ENCODE data around the gene SSB. TPM values are rescaled to one million over a fixed set of nuclear protein-coding genes. Genes with fewer than 3 reads are reported as not detected.

SSB gene
- total and polyA plus RNA-seq, 9 of the 15 experiments (the other 6 are each of a cell fraction or from before 2014, with no cell fraction given): 317 to 849 (median 515) TPM

GRCh38 chr2:169855281-169856258 lies 56.9 kb downstream of the SSB start (continued):
- TF ChIP-seq NR2C1 (IDR thresholded peaks at IDR 0.05) (peak; percentile 69), NR2C1 (tag; IDR thresholded peaks at IDR 0.05) (peak; percentile 40; the same call in 1 of the 2 replicates), CC2D1A (IDR thresholded peaks at IDR 0.05) (peak; percentile 56; the same call in 1 of the 2 replicates), NFIC (IDR thresholded peaks at IDR 0.05) (peak; percentile 25; the same call in 1 of the 2 replicates), KDM1A (IDR thresholded peaks at IDR 0.05) (0 out of 4 replicates have a peak, but pooled peaks of 1 of the 2 experiments have one; percentile 17), TAL1 (IDR thresholded peaks at IDR 0.05) (peak; percentile 58; the same call in 1 of the 2 replicates), EP400 (IDR thresholded peaks at IDR 0.05) (0 out of 2 replicates have a peak, but pooled peaks have one; percentile 42), DPF2 (IDR thresholded peaks at IDR 0.05) (peak; percentile 19; the same call in 1 of the 2 replicates), CBFA2T3 (IDR thresholded peaks at IDR 0.05) (peak; percentile 82), NCOR1 (IDR thresholded peaks at IDR 0.05) (peak; percentile 48; the same call in 1 of the 2 replicates), DMBX1 (CRISPR knock-in tag; IDR thresholded peaks at IDR 0.05; ENCODE audit: borderline replicate concordance) (peak; percentile 70; the same call in 1 of the 2 replicates)
- TF ChIP-seq, protein P1, sequence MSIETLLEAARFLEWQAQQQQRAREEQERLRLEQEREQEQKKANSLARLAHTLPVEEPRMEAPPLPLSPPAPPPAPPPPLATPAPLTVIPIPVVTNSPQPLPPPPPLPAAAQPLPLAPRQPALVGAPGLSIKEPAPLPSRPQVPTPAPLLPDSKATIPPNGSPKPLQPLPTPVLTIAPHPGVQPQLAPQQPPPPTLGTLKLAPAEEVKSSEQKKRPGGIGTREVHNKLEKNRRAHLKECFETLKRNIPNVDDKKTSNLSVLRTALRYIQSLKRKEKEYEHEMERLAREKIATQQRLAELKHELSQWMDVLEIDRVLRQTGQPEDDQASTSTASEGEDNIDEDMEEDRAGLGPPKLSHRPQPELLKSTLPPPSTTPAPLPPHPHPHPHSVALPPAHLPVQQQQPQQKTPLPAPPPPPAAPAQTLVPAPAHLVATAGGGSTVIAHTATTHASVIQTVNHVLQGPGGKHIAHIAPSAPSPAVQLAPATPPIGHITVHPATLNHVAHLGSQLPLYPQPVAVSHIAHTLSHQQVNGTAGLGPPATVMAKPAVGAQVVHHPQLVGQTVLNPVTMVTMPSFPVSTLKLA (conservative IDR thresholded peaks at IDR 0.05): peak; percentile 27 to 37; a peak in 1 of 4 replicates
- TF ChIP-seq, protein P2, sequence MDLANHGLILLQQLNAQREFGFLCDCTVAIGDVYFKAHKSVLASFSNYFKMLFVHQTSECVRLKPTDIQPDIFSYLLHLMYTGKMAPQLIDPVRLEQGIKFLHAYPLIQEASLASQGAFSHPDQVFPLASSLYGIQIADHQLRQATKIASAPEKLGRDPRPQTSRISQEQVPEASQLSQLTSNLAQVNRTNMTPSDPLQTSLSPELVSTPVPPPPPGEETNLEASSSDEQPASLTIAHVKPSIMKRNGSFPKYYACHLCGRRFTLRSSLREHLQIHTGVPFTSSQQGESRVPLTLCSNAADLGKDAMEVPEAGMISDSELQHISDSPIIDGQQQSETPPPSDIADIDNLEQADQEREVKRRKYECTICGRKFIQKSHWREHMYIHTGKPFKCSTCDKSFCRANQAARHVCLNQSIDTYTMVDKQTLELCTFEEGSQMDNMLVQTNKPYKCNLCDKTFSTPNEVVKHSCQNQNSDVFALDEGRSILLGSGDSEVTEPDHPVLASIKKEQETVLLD (IDR thresholded peaks at IDR 0.05): 0 out of 2 replicates have a peak, but pooled peaks have one; percentile 29
